Suppressor macrophage treated with lipopolysaccharide for 4 hours (primary cell): Measurements from ENCODE around the gene LPP.

Experiments
- DNase-seq: peaks from one replicate; pipeline ENCODE4 v3.0.0-alpha.2; 2020

Gene LPP

DNA sequence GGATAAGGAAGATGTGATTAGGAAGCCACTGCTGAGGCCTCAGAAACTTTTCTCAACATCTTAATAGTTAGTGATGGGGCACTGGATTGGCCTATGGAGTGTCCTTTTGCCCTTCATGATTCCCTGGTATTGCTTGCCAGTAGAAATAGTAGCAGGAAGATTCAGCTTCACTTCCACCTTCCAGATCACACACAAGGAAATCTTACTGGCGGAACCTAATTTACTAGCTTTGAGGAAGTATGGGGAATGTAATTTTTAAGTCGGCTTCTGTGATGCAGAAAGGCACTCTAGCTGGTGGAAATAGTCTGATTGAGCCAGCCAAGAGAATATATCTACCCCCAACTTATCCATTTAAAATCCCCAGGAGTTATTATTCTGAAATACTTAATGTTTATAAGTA is 46.5 kb downstream of the LPP start:
- DNase-seq, result peak; percentile 55

DNA sequence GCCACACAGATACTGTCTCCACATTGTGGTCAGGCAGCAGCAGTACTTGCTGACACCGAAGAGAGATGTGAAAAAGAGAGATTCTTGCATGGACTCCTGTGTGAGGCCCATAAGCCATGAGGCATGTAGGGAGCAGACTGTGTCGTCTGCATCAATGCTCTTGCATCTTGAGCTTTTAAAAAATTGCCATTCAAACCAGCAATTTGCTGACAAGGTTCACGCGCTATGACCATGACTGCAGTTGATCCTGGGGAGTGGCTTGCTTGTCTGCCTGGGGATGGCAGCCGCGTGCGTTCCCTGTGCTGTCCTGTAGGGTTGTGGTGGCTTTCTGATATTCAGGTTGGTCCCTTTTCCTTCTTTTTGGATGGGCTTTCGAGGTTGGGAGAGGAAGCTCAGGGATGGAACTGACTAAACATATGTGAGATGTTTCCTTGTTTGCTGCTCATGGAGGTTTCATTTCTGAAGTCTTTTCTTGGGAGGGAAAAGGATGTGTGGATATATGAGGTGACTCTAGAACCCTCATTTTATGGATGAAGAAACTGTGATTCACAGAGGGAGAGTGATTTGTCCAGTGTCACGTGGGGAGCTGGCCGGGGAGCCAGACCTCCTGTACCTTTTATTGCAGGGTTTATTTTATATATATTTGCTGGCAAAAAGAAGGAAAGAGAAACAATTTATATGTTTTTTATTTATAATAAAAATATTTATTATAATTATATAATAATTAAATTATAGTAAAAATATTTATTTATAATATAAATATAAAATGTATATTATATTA is 48.6 kb downstream of the LPP start:
- DNase-seq, result no peak

DNA sequence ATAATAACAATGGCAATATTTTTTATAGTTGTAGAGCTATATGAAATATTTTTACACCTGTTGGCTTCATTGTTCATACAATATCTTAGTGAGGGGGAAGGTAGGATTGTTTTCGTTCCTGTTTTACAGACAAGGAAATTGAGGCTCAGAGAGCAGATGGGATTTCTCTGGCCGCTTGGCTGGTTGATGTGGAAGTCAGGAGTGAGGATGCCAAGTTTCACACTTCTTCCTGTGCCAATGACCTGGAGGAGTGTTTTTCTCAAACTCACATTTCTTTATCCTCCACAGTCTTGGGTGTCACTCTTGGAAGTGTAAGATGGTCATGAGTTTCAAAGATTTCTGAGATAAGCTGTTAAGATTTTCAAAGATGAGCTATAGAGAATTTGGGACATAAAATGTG is 50.6 kb downstream of the LPP start:
- no peak for DNase-seq

GRCh38 chr3:188205992-188206416 is 52.0 kb downstream of the LPP start:
- no peak for DNase-seq

DNA sequence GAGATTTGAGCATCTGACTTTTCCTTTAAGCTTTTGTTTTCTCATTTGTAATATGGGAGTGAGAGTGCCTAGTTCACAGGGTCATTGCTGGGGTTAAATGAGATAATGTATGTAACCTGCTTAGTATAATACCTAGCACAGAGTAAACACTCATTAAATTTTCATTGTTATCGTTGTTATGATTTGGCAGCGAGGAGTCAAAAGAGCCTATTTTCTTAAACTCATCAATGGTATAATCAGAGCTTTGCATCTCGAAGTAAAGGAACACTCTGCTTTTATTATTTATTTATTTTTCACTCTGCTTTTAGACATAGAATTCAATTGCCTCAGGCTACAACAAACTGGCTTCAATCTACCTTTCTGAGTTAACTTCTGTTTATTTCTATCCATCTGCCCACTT is 52.8 kb downstream of the LPP start:
- no peak for DNase-seq

GRCh38 chr3:188207941-188208515 is 54.1 kb downstream of the LPP start:
- DNase-seq, result no peak

- DNase-seq, result no peak
These were observed 54.6 kb downstream of the LPP start for GRCh38 chr3:188208516-188208981.

DNA sequence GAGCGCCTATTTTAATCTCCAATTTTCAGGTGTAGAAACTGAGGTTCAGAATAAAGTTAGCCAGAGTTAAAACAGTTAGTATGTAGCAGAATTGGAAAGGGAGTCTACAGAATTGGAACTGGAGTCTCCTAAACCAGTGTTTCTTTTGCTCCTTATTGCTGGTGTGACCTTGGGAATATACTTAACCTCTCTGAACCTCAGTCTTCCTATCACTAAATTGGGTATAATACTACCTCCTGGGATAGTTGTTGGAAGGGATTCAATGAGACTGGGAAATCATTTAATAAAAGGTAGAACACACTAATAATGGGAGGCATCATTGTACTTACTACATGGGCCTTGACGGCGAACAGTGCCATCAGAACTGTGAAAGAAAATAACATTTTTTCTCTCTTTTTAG is 55.1 kb downstream of the LPP start:
- no peak for DNase-seq

DNA sequence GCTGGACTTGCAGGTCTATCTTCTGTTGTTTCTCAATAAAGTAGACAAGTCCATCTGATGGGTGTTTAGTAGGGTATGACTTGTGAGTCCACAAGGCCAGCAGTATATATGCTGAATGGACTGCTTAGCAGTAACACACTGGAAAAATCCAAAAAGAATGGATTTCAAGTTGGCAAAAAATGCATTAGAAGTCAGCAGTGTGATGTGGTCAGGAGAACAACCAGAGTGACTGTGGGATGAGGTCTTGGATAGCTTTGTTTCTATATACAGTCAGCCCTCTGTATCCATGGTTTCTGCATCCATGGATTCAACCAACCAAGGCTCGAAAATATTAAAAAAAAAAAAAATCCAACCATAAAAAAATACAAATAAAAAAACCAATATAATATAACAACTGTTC is 55.8 kb downstream of the LPP start:
- DNase-seq, result no peak

GRCh38 chr3:188211476-188211875 is 57.5 kb downstream of the LPP start:
- DNase-seq, result no peak

DNA sequence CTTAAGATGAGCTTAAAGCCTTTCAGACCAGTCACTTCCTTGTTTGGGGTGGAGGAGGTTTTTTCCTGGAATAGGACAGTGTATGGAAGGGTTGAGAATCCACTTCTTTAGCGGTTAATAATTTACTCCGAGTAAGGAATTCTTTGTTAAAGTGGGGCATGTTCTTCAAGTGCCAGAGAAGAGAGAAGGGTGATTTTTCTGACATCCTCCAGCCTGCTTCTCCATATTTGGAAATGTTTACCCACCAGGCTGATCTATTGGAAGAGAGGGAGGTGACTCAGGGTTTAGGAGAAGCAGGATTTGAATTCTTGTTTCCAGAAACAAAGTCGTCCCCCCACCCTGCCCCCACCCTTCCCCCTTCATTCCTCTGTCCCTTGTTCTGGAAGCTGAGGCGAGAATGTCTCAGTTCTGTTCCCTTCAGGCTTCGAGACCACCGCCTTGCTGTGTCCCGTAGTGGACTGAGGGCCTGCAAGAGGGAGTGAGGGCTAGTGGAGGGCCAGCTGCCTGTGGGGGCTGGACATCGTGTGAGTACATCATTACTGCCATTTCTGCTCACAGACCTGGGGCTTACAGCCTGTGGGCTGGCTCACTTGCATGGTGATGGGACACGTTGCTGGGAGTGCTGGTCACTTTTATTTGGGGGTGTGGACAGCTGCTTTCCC is 58.5 kb downstream of the LPP start:
- no peak for DNase-seq

- peak; percentile 76 for DNase-seq
These were observed 60.5 kb downstream of the LPP start for GRCh38 chr3:188214442-188214841.

- DNase-seq, result no peak
These were observed 61.2 kb downstream of the LPP start for GRCh38 chr3:188215129-188215528.

DNA sequence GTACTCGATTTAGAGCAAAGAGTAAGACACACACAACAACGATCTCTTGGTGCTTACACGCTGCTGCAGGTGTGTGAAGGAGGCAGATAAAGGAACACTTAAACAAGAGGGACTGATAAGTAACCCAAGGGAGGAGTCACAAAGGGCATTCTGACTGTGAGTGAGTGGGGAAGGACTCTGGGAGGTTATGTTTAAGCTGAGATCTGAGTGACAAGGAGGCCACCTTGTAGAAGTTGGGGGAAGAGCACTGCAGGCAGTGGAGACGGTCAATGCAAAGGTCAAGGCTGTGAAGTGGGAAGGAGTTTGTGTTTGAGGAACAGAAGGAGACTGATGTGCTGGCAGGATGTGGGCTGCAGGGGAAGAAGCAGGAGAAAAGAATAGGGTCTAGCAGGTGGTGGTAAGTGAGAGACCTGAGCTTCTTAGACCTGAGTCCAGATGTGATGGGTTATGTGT is 63.1 kb downstream of the LPP start:
- no peak for DNase-seq

DNA sequence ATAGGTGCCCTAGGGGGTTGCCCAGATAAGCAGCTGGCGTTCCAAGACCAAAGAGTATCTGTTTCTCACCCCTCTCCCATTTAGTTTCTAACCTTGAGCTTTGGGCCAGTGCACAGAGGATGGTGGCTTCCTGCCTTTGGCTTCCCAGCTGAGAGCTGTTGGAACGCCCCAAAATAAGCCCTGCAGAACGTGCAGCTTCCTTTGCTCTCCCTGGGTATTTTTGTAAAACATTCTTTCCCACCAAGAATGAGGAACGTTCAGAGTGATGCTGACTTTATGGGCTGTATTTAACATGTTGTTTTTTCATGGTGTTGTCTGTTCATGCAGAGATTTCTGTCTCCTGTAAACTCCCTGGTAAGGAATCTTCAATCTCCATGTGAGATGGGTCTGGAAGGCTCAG is 63.8 kb downstream of the LPP start:
- no peak for DNase-seq

DNA sequence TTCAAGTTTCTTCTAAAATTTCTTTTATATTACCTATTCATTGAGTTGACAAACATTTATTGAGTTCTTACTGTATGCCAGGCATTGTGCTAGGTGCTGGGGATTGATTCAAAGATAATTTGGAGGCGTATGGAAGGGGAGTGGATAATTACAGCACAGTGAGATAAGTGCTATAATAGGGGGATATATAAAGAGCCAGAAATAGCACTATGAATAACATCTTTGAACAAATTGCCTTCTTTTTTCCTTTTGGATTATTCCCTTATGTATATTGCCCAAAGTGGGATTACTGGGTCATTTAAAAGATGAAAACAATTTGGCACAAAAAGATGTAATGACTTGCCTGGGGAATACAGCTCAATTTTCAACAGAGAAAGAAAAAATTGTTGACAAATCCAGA is 64.6 kb downstream of the LPP start:
- no peak for DNase-seq

DNA sequence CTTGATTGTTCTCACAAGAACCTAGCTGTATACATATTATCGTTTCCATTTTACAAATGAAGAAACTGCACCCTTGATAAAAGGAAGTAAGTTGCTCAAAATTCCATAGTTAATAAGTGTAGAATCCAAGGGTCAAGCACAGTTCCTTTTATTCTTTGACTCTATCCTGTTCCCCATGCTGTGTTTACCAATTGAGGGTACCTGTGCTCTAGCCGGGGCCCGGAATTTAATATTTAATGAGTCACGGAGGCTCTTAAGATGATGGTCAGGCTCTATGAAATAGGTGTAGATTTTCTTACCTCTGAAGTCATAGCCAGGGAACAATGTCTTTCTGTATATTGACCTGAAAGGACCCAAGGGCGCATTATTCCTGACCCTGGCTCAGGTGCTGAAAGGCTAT is 65.2 kb downstream of the LPP start:
- no peak for DNase-seq

- no peak for DNase-seq
These were observed 66.3 kb downstream of the LPP start for GRCh38 chr3:188220097-188220788.

DNA sequence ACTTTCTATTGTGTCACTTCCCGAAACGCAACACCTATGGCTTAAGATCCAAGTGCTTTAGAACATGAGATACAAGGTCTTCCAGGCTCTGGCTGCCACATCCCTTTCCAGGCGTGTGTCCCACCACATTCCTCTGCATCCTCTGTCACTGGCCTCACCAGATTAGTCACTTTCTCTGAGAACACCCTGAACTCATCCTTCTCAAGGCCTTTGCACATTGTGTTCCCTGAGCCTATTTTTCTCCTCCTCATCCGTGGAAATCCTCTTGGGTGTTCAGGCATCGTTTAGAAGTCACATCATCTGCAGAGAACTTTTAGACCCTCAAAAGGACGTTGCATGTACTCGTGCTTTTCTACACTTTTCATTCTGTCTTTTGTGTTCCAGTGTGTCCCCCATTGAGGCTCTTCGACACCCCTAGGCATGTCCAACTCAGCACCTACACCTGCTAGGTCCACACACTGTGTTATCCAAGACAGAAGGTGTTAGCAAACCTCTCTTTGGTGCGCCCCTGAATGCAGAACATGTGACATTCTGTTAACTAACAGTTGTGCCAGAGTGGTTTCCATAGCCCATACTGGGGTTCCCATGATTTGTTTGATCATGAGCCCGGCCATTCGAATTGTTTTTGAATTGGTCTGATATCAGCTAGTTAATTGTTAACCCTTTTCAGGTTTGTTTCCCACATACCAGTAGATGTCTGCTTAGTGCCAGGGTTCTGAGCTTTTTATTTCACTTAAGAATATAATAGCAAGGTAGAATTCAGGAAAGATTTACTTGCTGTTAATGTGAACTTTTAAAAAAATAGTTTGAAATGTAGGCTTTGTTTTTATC is 67.2 kb downstream of the LPP start:
- no peak for DNase-seq

DNA sequence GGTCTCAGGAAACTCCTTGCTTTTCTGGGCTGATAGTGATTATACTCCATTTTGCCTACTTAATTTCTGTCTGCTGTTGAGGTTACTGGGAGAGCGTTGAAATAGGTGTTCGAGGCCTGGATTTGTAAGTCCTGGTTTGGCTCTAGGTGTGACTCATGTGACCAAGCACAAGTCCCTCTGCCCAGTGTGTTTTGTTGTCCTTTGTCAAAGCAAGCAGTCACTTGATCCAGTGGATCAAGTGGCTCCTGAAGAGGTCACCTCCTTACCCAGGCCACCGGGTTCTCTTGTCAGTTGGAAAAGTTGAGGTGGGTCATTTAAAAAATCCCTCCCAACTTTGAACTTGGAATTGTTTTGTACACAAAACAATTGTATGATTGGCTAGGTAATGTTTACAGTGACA is 70.0 kb downstream of the LPP start:
- no peak for DNase-seq

DNA sequence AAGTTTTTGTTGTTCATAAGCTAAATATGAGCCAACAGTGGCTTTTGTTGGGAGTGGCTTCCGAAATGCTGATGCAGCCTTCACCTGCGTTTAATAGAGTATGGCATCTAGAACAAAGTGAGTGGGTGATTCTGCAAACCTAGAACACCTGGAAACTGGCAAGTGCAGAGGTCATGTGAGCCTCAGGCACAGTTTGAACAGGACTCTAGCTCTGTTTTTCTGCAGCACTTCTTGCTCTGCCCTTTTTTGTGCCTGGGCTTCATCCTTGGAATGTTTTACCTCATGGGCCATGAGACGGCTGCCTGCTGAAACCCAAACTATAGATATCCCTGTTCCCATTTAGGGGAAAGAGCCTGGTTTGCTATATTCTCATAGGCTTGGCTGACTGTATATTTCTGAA is 73.5 kb downstream of the LPP start:
- no peak for DNase-seq

DNA sequence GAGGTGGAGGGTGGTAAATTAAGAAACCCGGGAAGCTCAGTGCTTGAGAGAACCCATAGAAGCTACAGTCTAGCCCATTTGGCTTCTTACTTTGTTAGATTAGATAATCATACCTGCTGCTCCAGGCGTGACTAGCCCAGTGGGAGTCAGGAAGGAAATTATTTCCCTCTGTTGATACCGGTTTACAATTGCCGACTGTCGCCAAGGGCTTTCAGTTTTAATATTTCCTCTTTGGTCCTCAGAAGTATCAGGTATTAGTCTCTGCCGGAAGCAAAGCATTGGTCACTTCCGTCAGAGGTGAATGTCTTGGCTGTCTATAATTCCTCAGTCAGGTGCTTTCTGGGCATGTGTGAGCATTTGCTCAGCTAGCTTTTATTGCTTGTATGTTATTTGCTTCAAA is 75.2 kb downstream of the LPP start:
- no peak for DNase-seq

DNA sequence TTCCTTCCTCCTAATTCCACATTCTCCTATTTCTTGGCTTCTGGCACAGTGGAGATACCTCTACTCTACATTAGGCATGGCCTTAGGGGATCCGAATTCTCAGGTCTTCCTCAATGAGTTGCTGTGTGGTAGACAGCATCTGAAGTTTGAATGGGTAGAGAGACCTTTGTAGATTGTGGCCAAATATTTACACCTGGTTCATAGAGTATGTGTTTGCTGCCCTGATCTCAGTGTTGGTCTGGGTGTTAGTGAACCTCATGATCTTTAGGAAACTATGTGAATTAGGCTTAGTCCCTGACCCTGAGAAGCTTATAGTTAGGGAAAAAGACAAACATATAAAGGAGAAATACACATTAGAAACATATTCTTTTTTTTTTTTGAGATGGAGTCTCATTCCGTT is 75.8 kb downstream of the LPP start:
- no peak for DNase-seq
